Measurements from ENCODE around the gene SPIRE2.

DNA sequence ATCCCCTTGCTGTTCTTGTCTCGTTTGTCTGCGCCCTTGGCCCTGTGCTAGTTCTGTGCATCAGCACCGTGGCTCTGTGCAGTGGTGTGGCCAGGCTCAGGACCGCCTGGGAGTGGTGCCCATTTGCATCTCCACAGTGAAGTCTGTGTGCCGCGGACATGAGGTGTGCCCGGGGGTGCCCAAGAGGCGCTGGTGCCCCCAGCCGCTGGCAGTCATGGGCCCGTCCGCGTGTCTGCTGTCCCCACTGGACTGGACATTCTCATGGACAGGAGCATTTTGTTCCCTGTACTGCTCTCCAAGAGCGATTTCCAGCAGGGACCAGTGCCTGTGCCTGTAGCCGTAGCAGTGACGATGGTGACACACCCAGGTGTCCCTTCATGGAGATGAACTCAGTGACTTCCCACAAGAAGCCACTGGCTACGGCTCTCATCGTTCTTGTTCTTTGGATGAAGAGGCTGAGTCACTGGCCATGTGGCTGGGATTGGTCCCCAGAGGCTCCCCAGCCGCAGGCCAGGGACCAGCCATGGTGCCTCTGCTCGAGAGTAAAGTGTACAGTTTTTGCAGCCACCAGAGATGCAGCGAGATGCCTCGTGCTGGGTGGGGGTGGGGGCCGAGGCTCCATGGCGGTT is 77.3 kb downstream of the SPIRE2 start:
- TF ChIP-seq, protein P1, sequence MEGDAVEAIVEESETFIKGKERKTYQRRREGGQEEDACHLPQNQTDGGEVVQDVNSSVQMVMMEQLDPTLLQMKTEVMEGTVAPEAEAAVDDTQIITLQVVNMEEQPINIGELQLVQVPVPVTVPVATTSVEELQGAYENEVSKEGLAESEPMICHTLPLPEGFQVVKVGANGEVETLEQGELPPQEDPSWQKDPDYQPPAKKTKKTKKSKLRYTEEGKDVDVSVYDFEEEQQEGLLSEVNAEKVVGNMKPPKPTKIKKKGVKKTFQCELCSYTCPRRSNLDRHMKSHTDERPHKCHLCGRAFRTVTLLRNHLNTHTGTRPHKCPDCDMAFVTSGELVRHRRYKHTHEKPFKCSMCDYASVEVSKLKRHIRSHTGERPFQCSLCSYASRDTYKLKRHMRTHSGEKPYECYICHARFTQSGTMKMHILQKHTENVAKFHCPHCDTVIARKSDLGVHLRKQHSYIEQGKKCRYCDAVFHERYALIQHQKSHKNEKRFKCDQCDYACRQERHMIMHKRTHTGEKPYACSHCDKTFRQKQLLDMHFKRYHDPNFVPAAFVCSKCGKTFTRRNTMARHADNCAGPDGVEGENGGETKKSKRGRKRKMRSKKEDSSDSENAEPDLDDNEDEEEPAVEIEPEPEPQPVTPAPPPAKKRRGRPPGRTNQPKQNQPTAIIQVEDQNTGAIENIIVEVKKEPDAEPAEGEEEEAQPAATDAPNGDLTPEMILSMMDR (IDR thresholded peaks at IDR 0.05): no peak
- no peak for TF ChIP-seq POLR2A (IDR thresholded peaks at IDR 0.05)
